AG04449 (cell line): Measurements from ENCODE around the gene TMEM270.
"Not testable (repeated sequence)": the region's sequence is repeated elsewhere in the genome, so short reads cannot be mapped to it uniquely, and the experiment has no call there.

ENCODE experiments used
- CTCF ChIA-PET: fragments of 350-600 bp; formaldehyde crosslinking; extraction: SDS; loops from one replicate; lab custom pipeline; 2021; ENCODE audit warnings: antibody characterized with exemption; lab: Yijun Ruan, JAX
- POLR2A ChIA-PET: fragments of 400-600, 350-600 bp; formaldehyde crosslinking; extraction: SDS; loops from one replicate; lab custom pipeline; 2020; ENCODE audit warnings: antibody characterized with exemption, inconsistent platforms; lab: Yijun Ruan, JAX
- DNase-seq: peaks from one replicate; pipeline ENCODE4 v3.0.0-alpha.2; 2010; ENCODE audit warnings: low read depth, low spot score
- H3K4me3 ChIP-seq: 2 replicates; pipeline ENCODE4 v1.5.1; 2011; ENCODE audit warnings: low read depth, mild to moderate bottlenecking, control low read depth, low read length
- CTCF ChIP-seq: IDR thresholded peaks from one replicate; pipeline ENCODE4 v1.5.1; 2011; ENCODE audit warnings: mild to moderate bottlenecking, moderate library complexity, low read length, control low read depth, inconsistent platforms; ENCODE audit not compliant: insufficient read depth; ENCODE audit errors: missing control alignments

The TMEM270 gene

GRCh38 chr7:73860859-73861258, at the start of gene TMEM270:
Gene TMEM270, plus strand, starts transcription at chr7:73861159. Its CDS starts 36 bp downstream, at chr7:73861195.
- CTCF ChIA-PET: interaction anchor here (1.1 to 3.2 kb wide), 2 partner anchors 165 to 208 kb away, joined by 3 to 20 read pairs; no protein-coding TSS in a partner anchor

GRCh38 chr7:73811760-73812168, 49.2 kb upstream of the TMEM270 start:
- ChIA-PET CTCF (interaction anchor here (0.7 to 8.6 kb wide), 19 partner anchors 9 to 215 kb away, joined by 3 to 114 read pairs (median 4); no protein-coding TSS in a partner anchor), POLR2A (no interaction called here)
- DNase-seq: no peak
- H3K4me3 ChIP-seq: no peak overlapping the region
- peak; percentile 87 for TF ChIP-seq CTCF

More at GRCh38 chr7:73860859-73861258, at the start of gene TMEM270:
- H3K4me3 ChIP-seq: no peak within 1 kb of the TSS
- DNase-seq: no peak
- TF ChIP-seq CTCF: no peak
- POLR2A ChIA-PET: no interaction called here

- TF ChIP-seq CTCF: no peak
- H3K4me3 ChIP-seq: no peak overlapping the region
- no peak for DNase-seq
- CTCF ChIA-PET: interaction anchor here (1.9 to 8.6 kb wide), 2 partner anchors 37 to 42 kb away, joined by 4 to 114 read pairs; no protein-coding TSS in a partner anchor
- POLR2A ChIA-PET: no interaction called here
These were observed 48.0 kb upstream of the TMEM270 start for GRCh38 chr7:73812996-73813395.

GRCh38 chr7:73815436-73815835, 45.5 kb upstream of the TMEM270 start:
- TF ChIP-seq CTCF: no peak
- H3K4me3 ChIP-seq: no peak overlapping the region
- ChIA-PET CTCF (interaction anchor here (2.2 to 8.6 kb wide), 3 partner anchors 11 to 211 kb away, joined by 8 to 114 read pairs (median 8); no protein-coding TSS in a partner anchor), POLR2A (no interaction called here)
- no peak for DNase-seq

GRCh38 chr7:73817121-73817520, 43.8 kb upstream of the TMEM270 start:
- no peak overlapping the region for H3K4me3 ChIP-seq
- ChIA-PET CTCF (interaction anchor here (8.6 kb wide), 1 partner anchor 38 kb away, joined by 114 read pairs; no protein-coding TSS in a partner anchor), POLR2A (no interaction called here)
- DNase-seq: no peak
- TF ChIP-seq CTCF: no peak

- no peak for TF ChIP-seq CTCF
- DNase-seq: no peak
- POLR2A ChIA-PET: no interaction called here
- CTCF ChIA-PET: interaction anchor here (1.5 kb wide), 1 partner anchor 8 kb away, joined by 4 read pairs; no protein-coding TSS in a partner anchor
- H3K4me3 ChIP-seq: no peak overlapping the region
These were observed 40.9 kb upstream of the TMEM270 start for GRCh38 chr7:73820013-73820412.

- CTCF ChIA-PET: interaction anchor here (1.0 to 2.2 kb wide), 6 partner anchors 8 to 76 kb away, joined by 3 to 7 read pairs (median 4); no protein-coding TSS in a partner anchor
- not testable (repeated sequence) for H3K4me3 ChIP-seq, DNase-seq
- POLR2A ChIA-PET: interaction anchor here (1.8 kb wide), 1 partner anchor 29 kb away, joined by 6 read pairs; no protein-coding TSS in a partner anchor
These were observed 39.2 kb upstream of the TMEM270 start for GRCh38 chr7:73821597-73822285.
